GM12878 (cell line): ENCODE measurements around the gene BBS1. TPM values are rescaled to one million over a fixed set of nuclear protein-coding genes. Genes with fewer than 3 reads are reported as not detected.

Experiments
- ATF7 ChIP-seq: fragments of 450-650 bp; IDR thresholded peaks from 2 replicates; pipeline ENCODE4 v1.6.1; 2016; ENCODE audit warnings: low read depth, mild to moderate bottlenecking
- ELK1 ChIP-seq: IDR thresholded peaks from 2 replicates; pipeline ENCODE4 v1.6.1; 2012; ENCODE audit warnings: low read depth, low read length, improper control_type of control experiment
- MYC ChIP-seq: IDR thresholded peaks from 2 replicates; pipeline ENCODE4 v1.6.1; 2011; ENCODE audit warnings: mild to moderate bottlenecking, low read length, moderate library complexity, inconsistent platforms; ENCODE audit not compliant: insufficient read depth, insufficient replicate concordance, insufficient read length, severe bottlenecking
- NR2F1 ChIP-seq: fragments of 450-650 bp; conservative IDR thresholded peaks from 2 replicates; pipeline ENCODE4 v1.6.1; 2017; ENCODE audit warnings: mild to moderate bottlenecking
- POLR2A ChIP-seq: IDR thresholded peaks from 2 replicates; pipeline ENCODE4 v1.6.1; 2011; ENCODE audit warnings: low read depth, mild to moderate bottlenecking, low read length
- PRDM15 ChIP-seq: fragments of 450-650 bp; formaldehyde crosslinking; IDR thresholded peaks from 2 replicates; pipeline ENCODE4 v1.4.0; 2020; ENCODE audit warnings: mild to moderate bottlenecking, moderate library complexity
- RFX5 ChIP-seq: IDR thresholded peaks from 2 replicates; pipeline ENCODE4 v1.6.1; 2011; ENCODE audit warnings: low read depth, low read length, improper control_type of control experiment
- SKIL ChIP-seq: fragments of 450-650 bp; IDR thresholded peaks from 2 replicates; pipeline ENCODE4 v1.6.1; 2017; ENCODE audit warnings: mild to moderate bottlenecking, low read depth, inconsistent platforms; ENCODE audit not compliant: poor library complexity, severe bottlenecking
- SPI1 ChIP-seq: IDR thresholded peaks from 2 replicates; pipeline ENCODE4 v1.6.1; 2011; ENCODE audit warnings: low read depth, mild to moderate bottlenecking, low read length, moderate library complexity, borderline replicate concordance; ENCODE audit not compliant: insufficient read depth
- polyA plus RNA-seq, 11 experiments: library from polyadenylated mRNA; depleted of rRNA in 4 of 11; unstranded in 6 of 11; stranded (reverse) in 5 of 11; fragments of >200 nt; fragmentation: Nextera tagmentation in 4 of 11; fragmentation: Illumina TruSeq in 1 of 11; extraction: Ambion mirVana in 4 of 11; extraction: Trizol in 1 of 11; gene quantifications; 1 replicate in 1 of 11; 2 replicates in 10 of 11; pipeline versions ENCODE4 v1.2.1 to v1.2.3, GENCODE V29; 2011 to 2016; ENCODE audit warnings: inconsistent platforms in 2 of 11, missing spikeins in 2 of 11, low read depth in 1 of 11
- total RNA-seq, 4 experiments: library from RNA; depleted of rRNA in 3 of 4; stranded (reverse); fragments of >200 nt in 3 of 4; fragmentation: Illumina TruSeq in 1 of 4; extraction: Trizol in 1 of 4; gene quantifications; 2 replicates each; pipeline versions ENCODE4 v1.2.1 to v1.2.3, GENCODE V29; 2013 to 2021
- TF ChIP-seq, protein P1 (sequence below): fragments of 450-650 bp; IDR thresholded peaks from 2 replicates; pipeline ENCODE4 v1.6.1; 2017; ENCODE audit warnings: antibody characterized with exemption, mild to moderate bottlenecking, moderate library complexity
- TF ChIP-seq, protein P2 (sequence below): fragments of 450-650 bp; formaldehyde crosslinking; IDR thresholded peaks from 2 replicates; pipeline ENCODE4 v1.5.0; 2022; ENCODE audit warnings: mild to moderate bottlenecking, missing genetic modification characterization
- TF ChIP-seq, protein P3 (sequence below): fragments of 450-650 bp; IDR thresholded peaks from 2 replicates; pipeline ENCODE4 v1.6.1; 2017; ENCODE audit warnings: mild to moderate bottlenecking

The BBS1 gene
- total and polyA plus RNA-seq, 10 of the 15 experiments (the other 5 are each of a cell fraction or from before 2014, with no cell fraction given), result 2.5 to 14.7 (median 8.7) TPM

DNA sequence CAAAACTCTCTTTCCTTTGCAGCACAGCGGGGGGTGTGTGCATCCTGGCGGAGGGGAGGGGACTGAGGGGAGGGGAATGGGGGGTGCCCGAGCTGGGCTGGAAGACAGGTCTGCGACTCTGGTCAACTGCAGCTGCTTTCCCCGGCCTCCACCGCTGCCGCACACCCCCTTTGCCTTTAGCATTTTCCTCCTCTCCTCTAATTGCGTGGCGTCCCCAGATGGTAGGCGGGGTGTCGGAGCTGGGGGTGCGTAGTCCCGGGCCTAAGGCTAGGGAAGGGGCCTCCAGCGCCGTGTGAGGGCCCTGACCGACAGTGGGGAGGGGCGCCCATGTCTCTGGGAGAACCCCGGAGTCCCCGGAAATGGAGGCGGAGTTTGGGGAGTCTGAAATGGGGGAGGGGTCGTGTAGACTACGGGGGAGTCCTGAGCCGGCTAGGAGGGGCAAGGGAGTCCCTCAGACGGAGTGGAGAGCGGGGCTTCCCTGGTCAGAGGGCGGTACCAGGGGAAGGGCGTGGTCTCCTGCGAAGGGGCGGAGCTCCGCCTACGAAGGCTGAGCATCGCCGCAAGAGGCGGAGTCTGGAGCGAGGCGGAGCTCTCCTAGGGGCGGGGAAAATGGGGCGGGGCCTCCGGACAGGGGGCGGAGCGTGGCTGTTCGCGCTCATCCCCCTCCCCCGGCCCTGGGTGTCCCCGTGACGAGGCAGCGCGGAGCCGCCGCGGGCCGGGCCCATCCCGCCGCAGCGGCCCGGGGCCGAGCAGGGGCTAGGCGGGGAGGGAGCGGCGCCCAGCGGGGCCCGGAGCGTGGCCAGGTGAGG lies 44.0 kb upstream of the BBS1 start, which contains the start of gene PELI3 (continued):
- no peak for TF ChIP-seq PRDM15 (CRISPR knock-in tag)
- no peak for TF ChIP-seq ELK1
- TF ChIP-seq POLR2A, result no peak; the same call in 1 of the 2 replicates
- TF ChIP-seq, protein P1, sequence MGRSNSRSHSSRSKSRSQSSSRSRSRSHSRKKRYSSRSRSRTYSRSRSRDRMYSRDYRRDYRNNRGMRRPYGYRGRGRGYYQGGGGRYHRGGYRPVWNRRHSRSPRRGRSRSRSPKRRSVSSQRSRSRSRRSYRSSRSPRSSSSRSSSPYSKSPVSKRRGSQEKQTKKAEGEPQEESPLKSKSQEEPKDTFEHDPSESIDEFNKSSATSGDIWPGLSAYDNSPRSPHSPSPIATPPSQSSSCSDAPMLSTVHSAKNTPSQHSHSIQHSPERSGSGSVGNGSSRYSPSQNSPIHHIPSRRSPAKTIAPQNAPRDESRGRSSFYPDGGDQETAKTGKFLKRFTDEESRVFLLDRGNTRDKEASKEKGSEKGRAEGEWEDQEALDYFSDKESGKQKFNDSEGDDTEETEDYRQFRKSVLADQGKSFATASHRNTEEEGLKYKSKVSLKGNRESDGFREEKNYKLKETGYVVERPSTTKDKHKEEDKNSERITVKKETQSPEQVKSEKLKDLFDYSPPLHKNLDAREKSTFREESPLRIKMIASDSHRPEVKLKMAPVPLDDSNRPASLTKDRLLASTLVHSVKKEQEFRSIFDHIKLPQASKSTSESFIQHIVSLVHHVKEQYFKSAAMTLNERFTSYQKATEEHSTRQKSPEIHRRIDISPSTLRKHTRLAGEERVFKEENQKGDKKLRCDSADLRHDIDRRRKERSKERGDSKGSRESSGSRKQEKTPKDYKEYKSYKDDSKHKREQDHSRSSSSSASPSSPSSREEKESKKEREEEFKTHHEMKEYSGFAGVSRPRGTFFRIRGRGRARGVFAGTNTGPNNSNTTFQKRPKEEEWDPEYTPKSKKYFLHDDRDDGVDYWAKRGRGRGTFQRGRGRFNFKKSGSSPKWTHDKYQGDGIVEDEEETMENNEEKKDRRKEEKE, result no peak
- TF ChIP-seq SPI1, result no peak
- TF ChIP-seq SKIL, result no peak
- no peak for TF ChIP-seq MYC
- TF ChIP-seq, protein P2, sequence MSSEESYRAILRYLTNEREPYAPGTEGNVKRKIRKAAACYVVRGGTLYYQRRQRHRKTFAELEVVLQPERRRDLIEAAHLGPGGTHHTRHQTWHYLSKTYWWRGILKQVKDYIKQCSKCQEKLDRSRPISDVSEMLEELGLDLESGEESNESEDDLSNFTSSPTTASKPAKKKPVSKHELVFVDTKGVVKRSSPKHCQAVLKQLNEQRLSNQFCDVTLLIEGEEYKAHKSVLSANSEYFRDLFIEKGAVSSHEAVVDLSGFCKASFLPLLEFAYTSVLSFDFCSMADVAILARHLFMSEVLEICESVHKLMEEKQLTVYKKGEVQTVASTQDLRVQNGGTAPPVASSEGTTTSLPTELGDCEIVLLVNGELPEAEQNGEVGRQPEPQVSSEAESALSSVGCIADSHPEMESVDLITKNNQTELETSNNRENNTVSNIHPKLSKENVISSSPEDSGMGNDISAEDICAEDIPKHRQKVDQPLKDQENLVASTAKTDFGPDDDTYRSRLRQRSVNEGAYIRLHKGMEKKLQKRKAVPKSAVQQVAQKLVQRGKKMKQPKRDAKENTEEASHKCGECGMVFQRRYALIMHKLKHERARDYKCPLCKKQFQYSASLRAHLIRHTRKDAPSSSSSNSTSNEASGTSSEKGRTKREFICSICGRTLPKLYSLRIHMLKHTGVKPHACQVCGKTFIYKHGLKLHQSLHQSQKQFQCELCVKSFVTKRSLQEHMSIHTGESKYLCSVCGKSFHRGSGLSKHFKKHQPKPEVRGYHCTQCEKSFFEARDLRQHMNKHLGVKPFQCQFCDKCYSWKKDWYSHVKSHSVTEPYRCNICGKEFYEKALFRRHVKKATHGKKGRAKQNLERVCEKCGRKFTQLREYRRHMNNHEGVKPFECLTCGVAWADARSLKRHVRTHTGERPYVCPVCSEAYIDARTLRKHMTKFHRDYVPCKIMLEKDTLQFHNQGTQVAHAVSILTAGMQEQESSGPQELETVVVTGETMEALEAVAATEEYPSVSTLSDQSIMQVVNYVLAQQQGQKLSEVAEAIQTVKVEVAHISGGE (CRISPR knock-in tag), result no peak
- no peak for TF ChIP-seq RFX5
- no peak for TF ChIP-seq NR2F1
- TF ChIP-seq, protein P3, sequence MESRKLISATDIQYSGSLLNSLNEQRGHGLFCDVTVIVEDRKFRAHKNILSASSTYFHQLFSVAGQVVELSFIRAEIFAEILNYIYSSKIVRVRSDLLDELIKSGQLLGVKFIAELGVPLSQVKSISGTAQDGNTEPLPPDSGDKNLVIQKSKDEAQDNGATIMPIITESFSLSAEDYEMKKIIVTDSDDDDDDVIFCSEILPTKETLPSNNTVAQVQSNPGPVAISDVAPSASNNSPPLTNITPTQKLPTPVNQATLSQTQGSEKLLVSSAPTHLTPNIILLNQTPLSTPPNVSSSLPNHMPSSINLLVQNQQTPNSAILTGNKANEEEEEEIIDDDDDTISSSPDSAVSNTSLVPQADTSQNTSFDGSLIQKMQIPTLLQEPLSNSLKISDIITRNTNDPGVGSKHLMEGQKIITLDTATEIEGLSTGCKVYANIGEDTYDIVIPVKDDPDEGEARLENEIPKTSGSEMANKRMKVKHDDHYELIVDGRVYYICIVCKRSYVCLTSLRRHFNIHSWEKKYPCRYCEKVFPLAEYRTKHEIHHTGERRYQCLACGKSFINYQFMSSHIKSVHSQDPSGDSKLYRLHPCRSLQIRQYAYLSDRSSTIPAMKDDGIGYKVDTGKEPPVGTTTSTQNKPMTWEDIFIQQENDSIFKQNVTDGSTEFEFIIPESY, result no peak
- TF ChIP-seq ATF7, result peak; percentile 43; the same call in 1 of the 2 replicates
